ENCODE data around the gene KAT7.

DNA sequence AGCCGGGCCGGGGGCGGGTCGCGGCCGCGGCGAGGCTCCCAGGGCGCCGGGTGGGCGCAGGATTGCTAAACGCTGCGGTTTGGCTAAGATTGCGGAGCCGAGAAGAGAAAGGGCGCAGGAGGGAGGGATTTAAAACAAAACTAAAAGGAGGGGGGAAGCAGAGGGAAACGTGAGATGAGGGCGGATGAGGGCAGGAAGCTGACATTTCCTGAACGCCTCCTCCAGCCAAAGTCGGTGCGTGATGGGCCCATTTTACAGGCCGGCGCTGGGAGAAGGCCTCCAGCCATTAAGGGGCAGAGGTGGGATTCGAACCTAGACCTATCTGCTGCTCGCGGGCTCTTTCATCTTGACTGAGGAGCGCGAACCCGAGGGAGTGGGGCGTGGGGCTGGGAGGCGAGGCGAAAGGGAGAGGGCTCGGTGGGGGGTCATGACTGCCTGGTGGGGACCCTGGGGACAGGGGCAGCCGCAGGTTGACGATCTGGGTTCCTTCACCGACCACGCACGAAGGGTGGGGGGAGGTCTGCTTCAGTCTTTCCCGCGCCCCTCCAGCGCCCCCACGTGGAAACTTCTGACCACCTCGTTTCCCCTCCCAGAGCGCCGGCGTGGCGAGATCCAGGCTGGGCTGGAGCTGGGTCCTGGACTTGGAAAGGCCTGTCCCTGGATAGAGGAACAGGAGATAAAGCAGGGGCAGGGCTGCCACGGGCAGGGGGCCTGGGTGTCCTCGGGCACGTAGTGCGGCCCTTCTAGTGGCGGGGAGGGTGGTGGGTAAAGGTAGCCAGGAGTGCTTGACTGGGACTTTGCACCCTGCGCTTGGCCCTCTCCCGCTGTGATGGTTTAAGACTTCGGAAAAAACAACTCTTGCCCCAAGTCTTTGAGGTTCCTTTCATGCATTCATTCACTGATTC lies 63.2 kb downstream of the KAT7 start:
- TF ChIP-seq, protein P1, sequence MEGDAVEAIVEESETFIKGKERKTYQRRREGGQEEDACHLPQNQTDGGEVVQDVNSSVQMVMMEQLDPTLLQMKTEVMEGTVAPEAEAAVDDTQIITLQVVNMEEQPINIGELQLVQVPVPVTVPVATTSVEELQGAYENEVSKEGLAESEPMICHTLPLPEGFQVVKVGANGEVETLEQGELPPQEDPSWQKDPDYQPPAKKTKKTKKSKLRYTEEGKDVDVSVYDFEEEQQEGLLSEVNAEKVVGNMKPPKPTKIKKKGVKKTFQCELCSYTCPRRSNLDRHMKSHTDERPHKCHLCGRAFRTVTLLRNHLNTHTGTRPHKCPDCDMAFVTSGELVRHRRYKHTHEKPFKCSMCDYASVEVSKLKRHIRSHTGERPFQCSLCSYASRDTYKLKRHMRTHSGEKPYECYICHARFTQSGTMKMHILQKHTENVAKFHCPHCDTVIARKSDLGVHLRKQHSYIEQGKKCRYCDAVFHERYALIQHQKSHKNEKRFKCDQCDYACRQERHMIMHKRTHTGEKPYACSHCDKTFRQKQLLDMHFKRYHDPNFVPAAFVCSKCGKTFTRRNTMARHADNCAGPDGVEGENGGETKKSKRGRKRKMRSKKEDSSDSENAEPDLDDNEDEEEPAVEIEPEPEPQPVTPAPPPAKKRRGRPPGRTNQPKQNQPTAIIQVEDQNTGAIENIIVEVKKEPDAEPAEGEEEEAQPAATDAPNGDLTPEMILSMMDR (conservative IDR thresholded peaks at IDR 0.05; ENCODE audit: low read depth in 2 of 2): peak; percentile 67 to 88
- TF ChIP-seq CREB1 (CRISPR knock-in tag; IDR thresholded peaks at IDR 0.05; ENCODE audit: low read depth): no peak
- TF ChIP-seq ZNF114 (CRISPR knock-in tag; IDR thresholded peaks at IDR 0.05): no peak
- TF ChIP-seq POLR2AphosphoS5 (IDR thresholded peaks at IDR 0.05; ENCODE audit: low read depth): no peak
- TF ChIP-seq EZH2phosphoT487 (IDR thresholded peaks at IDR 0.05; ENCODE audit: unreplicated experiment): no peak
- no peak for TF ChIP-seq STAT1 (IDR thresholded peaks at IDR 0.05; ENCODE audit: unreplicated experiment)
- TF ChIP-seq REST (IDR thresholded peaks at IDR 0.05; ENCODE audit: unreplicated experiment): no peak
- TF ChIP-seq EZH2 (IDR thresholded peaks at IDR 0.05; ENCODE audit: low read depth, unreplicated experiment): no peak
- no peak for TF ChIP-seq ZNF462 (CRISPR knock-in tag; IDR thresholded peaks at IDR 0.05)
